Mesenchymal stem cell (in vitro differentiated cells and primary cell): ENCODE results near the gene POLR2L.

ENCODE experiments used
- DNase-seq: peaks from one replicate; pipeline ENCODE4 v3.0.0-alpha.2; 2013
- H2AFZ ChIP-seq: one replicate; pipeline ENCODE4 v1.6.1; 2013; ENCODE audit warnings: low read depth, mild to moderate bottlenecking, control low read depth, inconsistent platforms, low read length, moderate library complexity
- H2AK5ac ChIP-seq: 2 replicates; pipeline ENCODE4 v1.6.1; 2013; ENCODE audit warnings: low read length, moderate library complexity, mild to moderate bottlenecking, inconsistent platforms; ENCODE audit not compliant: severe bottlenecking
- H2BK120ac ChIP-seq: one replicate; pipeline ENCODE4 v1.6.1; 2013; ENCODE audit warnings: low read depth, mild to moderate bottlenecking, inconsistent platforms, low read length, moderate library complexity
- H2BK12ac ChIP-seq, 2 experiments: one replicate each; pipeline ENCODE4 v1.6.1; 2013; ENCODE audit warnings: inconsistent platforms in 2 of 2, low read length in 2 of 2, mild to moderate bottlenecking in 2 of 2, moderate library complexity in 2 of 2, control low read depth in 1 of 2
- H2BK15ac ChIP-seq: one replicate; pipeline ENCODE4 v1.6.1; 2013; ENCODE audit warnings: mild to moderate bottlenecking, low read depth, inconsistent platforms; ENCODE audit not compliant: poor library complexity, severe bottlenecking
- H2BK5ac ChIP-seq: 2 replicates; pipeline ENCODE4 v1.6.1; 2013; ENCODE audit warnings: low read depth, mild to moderate bottlenecking, low read length, control low read depth, inconsistent platforms; ENCODE audit not compliant: poor library complexity, severe bottlenecking
- H3K14ac ChIP-seq, 2 experiments: one replicate each; pipeline ENCODE4 v1.6.1; 2013; ENCODE audit warnings: inconsistent platforms in 2 of 2, low read length in 2 of 2, control low read depth in 1 of 2, mild to moderate bottlenecking in 1 of 2, moderate library complexity in 1 of 2
- H3K18ac ChIP-seq, 2 experiments: one replicate each; pipeline ENCODE4 v1.6.1; 2013; ENCODE audit warnings: inconsistent platforms in 2 of 2, low read length in 2 of 2, control low read depth in 1 of 2, low read depth in 1 of 2, mild to moderate bottlenecking in 1 of 2
- H3K23ac ChIP-seq, 2 experiments: one replicate each; pipeline ENCODE4 v1.6.1; 2013; ENCODE audit warnings: inconsistent platforms in 2 of 2, low read length in 2 of 2, mild to moderate bottlenecking in 2 of 2, moderate library complexity in 2 of 2, control low read depth in 1 of 2
- H3K27ac ChIP-seq: 2 replicates; pipeline ENCODE4 v1.5.1; 2013; ENCODE audit warnings: mild to moderate bottlenecking, moderate library complexity, low read length, control low read depth, inconsistent platforms; ENCODE audit not compliant: poor library complexity, severe bottlenecking
- H3K27me3 ChIP-seq, 2 experiments: 2 replicates each; pipeline versions ENCODE4 v1.6.1 to v1.7.0; 2013; ENCODE audit warnings: low read length in 2 of 2, mild to moderate bottlenecking in 2 of 2, moderate library complexity in 2 of 2, control low read depth in 1 of 2, inconsistent platforms in 1 of 2; ENCODE audit not compliant: control insufficient read depth in 1 of 2, insufficient read depth in 1 of 2
- H3K36me3 ChIP-seq, 2 experiments: 2 replicates each; pipeline versions ENCODE4 v1.6.1 to v1.7.0; 2013; ENCODE audit warnings: low read length in 2 of 2, control low read depth in 1 of 2, inconsistent platforms in 1 of 2, low read depth in 1 of 2, mild to moderate bottlenecking in 1 of 2; ENCODE audit not compliant: insufficient read depth in 2 of 2, control insufficient read depth in 1 of 2
- H3K4ac ChIP-seq, 2 experiments: one replicate each; pipeline ENCODE4 v1.6.1; 2013; ENCODE audit warnings: inconsistent platforms in 2 of 2, low read length in 2 of 2, mild to moderate bottlenecking in 2 of 2, moderate library complexity in 2 of 2, control low read depth in 1 of 2, low read depth in 1 of 2
- H3K4me1 ChIP-seq: 2 replicates; pipeline ENCODE4 v1.6.1; 2013; ENCODE audit warnings: low read depth, low read length, control low read depth; ENCODE audit not compliant: control insufficient read depth, insufficient read depth
- H3K4me2 ChIP-seq: 2 replicates; pipeline ENCODE4 v1.6.1; 2013; ENCODE audit warnings: low read length, mild to moderate bottlenecking, inconsistent platforms; ENCODE audit not compliant: poor library complexity, severe bottlenecking
- H3K4me3 ChIP-seq, 2 experiments: 2 replicates each; pipeline versions ENCODE4 v1.5.1 to v1.7.0; 2013; ENCODE audit warnings: low read length in 2 of 2, mild to moderate bottlenecking in 2 of 2, control low read depth in 1 of 2, low read depth in 1 of 2; ENCODE audit not compliant: insufficient read depth in 1 of 2
- H3K79me1 ChIP-seq: replicated peaks from 2 replicates; pipeline ENCODE4 v1.6.1; 2013; ENCODE audit warnings: mild to moderate bottlenecking, control low read depth, low read length, inconsistent platforms; ENCODE audit not compliant: poor library complexity, severe bottlenecking
- H3K9ac ChIP-seq: 2 replicates; pipeline ENCODE4 v1.7.0; 2013; ENCODE audit warnings: mild to moderate bottlenecking, low read length, moderate library complexity
- H3K9me3 ChIP-seq: 2 replicates; pipeline ENCODE4 v1.7.0; 2013; ENCODE audit warnings: mild to moderate bottlenecking, low read length; ENCODE audit not compliant: control insufficient read depth
- H4K8ac ChIP-seq: one replicate; pipeline ENCODE4 v1.6.1; 2013; ENCODE audit warnings: inconsistent platforms, mild to moderate bottlenecking, low read length, moderate library complexity
- H4K91ac ChIP-seq: one replicate; pipeline ENCODE4 v1.6.1; 2013; ENCODE audit warnings: mild to moderate bottlenecking, low read length, inconsistent platforms
- WGBS: methylation state at CpG from one replicate; pipeline ENCODE4 v1.1.7; 2013; ENCODE audit warnings: mixed read lengths; 5-methylcytosine and 5-hydroxymethylcytosine counted together

Gene POLR2L

DNA sequence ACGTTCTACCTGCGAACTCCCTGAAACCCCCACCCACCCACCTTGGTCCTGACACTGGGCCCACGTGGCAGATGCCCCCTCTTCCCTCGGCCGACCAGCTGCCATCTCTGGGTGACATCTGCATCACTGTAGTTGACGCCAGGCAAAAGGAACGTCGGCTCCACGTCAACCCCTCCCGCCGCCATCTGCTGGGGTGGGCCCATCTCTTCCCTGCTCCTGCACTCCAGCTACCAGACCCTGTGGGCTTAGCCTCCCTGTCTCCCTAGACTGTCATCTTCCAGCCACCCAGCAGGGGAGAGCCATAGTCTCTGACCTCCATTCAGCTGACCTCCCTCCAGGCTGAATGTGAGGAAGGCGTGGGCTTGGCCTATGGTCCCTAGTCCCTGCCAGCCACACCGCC is 46.9 kb upstream of the POLR2L start:
- no peak overlapping the region for H3K4me3 ChIP-seq
- no peak overlapping the region for H2AK5ac ChIP-seq
- H3K14ac ChIP-seq = peak overlapping the region in 1 of 2 experiments; percentile 22
- H3K36me3 ChIP-seq = peaks cover 22 to 58% of the 10 kb centered on the region in 2 experiments
- H3K4ac ChIP-seq = no peak overlapping the region
- WGBS = 95% methylated on average over 13 of the region's 13 CpGs
- H3K9me3 ChIP-seq = no peaks in the 10 kb centered on the region
- no peak overlapping the region for H3K18ac ChIP-seq
- peaks cover 12% of the 10 kb centered on the region for H3K79me1 ChIP-seq
- no peak overlapping the region for H3K23ac ChIP-seq
- peak overlapping the region in 1 of 2 experiments; percentile 23 for H2BK12ac ChIP-seq
- H2BK5ac ChIP-seq = no peak overlapping the region
- no peak overlapping the region for H3K4me2 ChIP-seq
- H4K8ac ChIP-seq = no peak overlapping the region
- peaks cover 9% of the 10 kb centered on the region for H3K4me1 ChIP-seq
- H3K27ac ChIP-seq = no peak overlapping the region
- H2AFZ ChIP-seq = no peak overlapping the region
- no peak overlapping the region for H2BK120ac ChIP-seq
- H2BK15ac ChIP-seq = no peak overlapping the region
- H4K91ac ChIP-seq = peak overlapping the region; percentile 49
- DNase-seq = no peak
- no peaks in the 10 kb centered on the region for H3K27me3 ChIP-seq
- H3K9ac ChIP-seq = no peak overlapping the region

- 95% methylated on average over 45 of the region's 45 CpGs for WGBS
- Histone ChIP-seq H3K23ac (no peak overlapping the region), H4K91ac (no peak overlapping the region), H3K4me1 (peaks cover 9% of the 10 kb centered on the region), H3K4me3 (no peak overlapping the region), H4K8ac (no peak overlapping the region), H3K9ac (no peak overlapping the region), H3K4me2 (no peak overlapping the region), H3K36me3 (peaks cover 27 to 62% of the 10 kb centered on the region in 2 experiments), H2BK5ac (no peak overlapping the region), H3K27ac (no peak overlapping the region), H2BK12ac (no peak overlapping the region), H3K4ac (no peak overlapping the region), H3K9me3 (no peaks in the 10 kb centered on the region), H3K79me1 (peaks cover 12% of the 10 kb centered on the region), H2AFZ (no peak overlapping the region), H2AK5ac (no peak overlapping the region), H3K27me3 (no peaks in the 10 kb centered on the region), H2BK15ac (no peak overlapping the region), H3K14ac (no peak overlapping the region), H2BK120ac (no peak overlapping the region), H3K18ac (no peak overlapping the region)
- no peak for DNase-seq
Measured at GRCh38 chr11:888310-889212, 46.2 kb upstream of the POLR2L start.

DNA sequence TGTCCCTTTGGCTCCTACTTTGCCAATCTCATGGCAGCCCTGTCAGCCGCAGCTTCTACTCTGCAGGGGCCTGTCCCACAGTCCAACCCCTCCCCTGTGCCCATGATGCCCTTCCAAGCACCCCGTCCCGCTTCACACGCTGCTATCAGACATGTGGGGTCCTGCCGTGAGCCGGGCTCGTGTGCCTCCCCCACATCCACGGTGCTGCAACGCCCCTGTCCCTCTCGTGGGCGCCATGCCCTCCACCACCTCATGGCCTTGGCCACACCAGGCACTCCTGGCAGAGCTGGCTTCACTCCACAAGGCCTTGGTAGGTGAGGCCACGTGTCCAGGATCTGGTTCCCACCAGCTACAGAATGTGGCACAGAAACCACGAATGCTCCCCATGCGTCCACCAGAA is 45.3 kb upstream of the POLR2L start:
- H3K4me1 ChIP-seq = peaks cover 16% of the 10 kb centered on the region
- H3K9me3 ChIP-seq = no peaks in the 10 kb centered on the region
- H4K8ac ChIP-seq = no peak overlapping the region
- no peak overlapping the region for H2AFZ ChIP-seq
- no peak overlapping the region for H3K23ac ChIP-seq
- H2BK15ac ChIP-seq = no peak overlapping the region
- H2BK5ac ChIP-seq = no peak overlapping the region
- H3K18ac ChIP-seq = no peak overlapping the region
- no peak overlapping the region for H3K27ac ChIP-seq
- H3K27me3 ChIP-seq = no peaks in the 10 kb centered on the region
- H3K4ac ChIP-seq = no peak overlapping the region
- H2BK12ac ChIP-seq = no peak overlapping the region
- peaks cover 12% of the 10 kb centered on the region for H3K79me1 ChIP-seq
- no peak overlapping the region for H4K91ac ChIP-seq
- H2BK120ac ChIP-seq = no peak overlapping the region
- no peak for DNase-seq
- H3K4me2 ChIP-seq = no peak overlapping the region
- H3K4me3 ChIP-seq = no peak overlapping the region
- H2AK5ac ChIP-seq = no peak overlapping the region
- H3K36me3 ChIP-seq = peaks cover 36 to 72% of the 10 kb centered on the region in 2 experiments
- no peak overlapping the region for H3K14ac ChIP-seq
- H3K9ac ChIP-seq = no peak overlapping the region
- WGBS = 96% methylated on average over 14 of the region's 14 CpGs

GRCh38 chr11:886568-886967 is 44.2 kb upstream of the POLR2L start:
- Histone ChIP-seq H3K79me1 (peaks cover 12% of the 10 kb centered on the region), H3K18ac (no peak overlapping the region), H3K36me3 (peaks cover 40 to 74% of the 10 kb centered on the region in 2 experiments), H3K4ac (no peak overlapping the region), H2BK120ac (no peak overlapping the region), H4K91ac (no peak overlapping the region), H3K23ac (no peak overlapping the region), H4K8ac (no peak overlapping the region), H3K4me1 (peaks cover 16% of the 10 kb centered on the region), H3K4me2 (no peak overlapping the region), H2BK5ac (no peak overlapping the region), H3K4me3 (no peak overlapping the region), H3K9me3 (no peaks in the 10 kb centered on the region), H3K14ac (no peak overlapping the region), H3K27me3 (no peaks in the 10 kb centered on the region), H2AFZ (no peak overlapping the region), H3K9ac (no peak overlapping the region), H2BK15ac (no peak overlapping the region), H2AK5ac (no peak overlapping the region), H2BK12ac (no peak overlapping the region), H3K27ac (no peak overlapping the region)
- WGBS = 98% methylated on average over 17 of the region's 17 CpGs
- DNase-seq = no peak
